Effector CD8-positive, alpha-beta T cell (primary cell): ENCODE data around the gene PAFAH2.
"Not testable (repeated sequence)": the region's sequence is repeated elsewhere in the genome, so short reads cannot be mapped to it uniquely, and the experiment has no call there.

Experiments used
- DNase-seq: peaks from one replicate; lab custom pipeline; 2025; lab: John Stamatoyannopoulos, UW

The PAFAH2 gene

DNA sequence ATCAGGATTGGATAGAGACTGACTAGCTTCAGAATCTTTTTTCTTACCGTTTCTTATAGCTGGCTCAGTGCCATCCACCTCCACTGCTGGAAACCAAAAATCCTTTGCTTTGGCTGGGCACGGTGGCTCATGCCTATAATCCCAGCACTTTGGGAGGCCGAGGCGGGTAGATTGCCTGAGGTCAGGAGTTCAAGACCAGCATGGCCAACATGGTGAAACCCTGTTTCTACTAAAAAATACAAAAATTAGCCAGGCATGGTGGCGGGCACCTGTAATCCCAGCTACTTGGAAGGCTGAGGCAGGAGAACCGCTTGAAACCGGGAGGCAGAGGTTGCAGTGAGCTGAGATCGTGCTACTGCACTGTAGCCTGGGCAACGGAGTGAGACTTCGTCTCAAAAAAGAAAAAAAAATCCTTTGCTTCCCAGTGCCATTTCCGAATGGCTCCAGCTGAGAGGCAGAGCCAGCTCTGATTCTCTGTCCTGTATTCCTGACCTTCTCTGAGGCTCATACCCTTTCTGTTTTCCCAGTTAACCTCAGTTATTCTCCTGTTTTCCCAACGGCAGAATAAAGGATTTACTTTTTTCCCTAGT lies 65.0 kb downstream of the PAFAH2 start:
- DNase-seq = not testable (repeated sequence)

DNA sequence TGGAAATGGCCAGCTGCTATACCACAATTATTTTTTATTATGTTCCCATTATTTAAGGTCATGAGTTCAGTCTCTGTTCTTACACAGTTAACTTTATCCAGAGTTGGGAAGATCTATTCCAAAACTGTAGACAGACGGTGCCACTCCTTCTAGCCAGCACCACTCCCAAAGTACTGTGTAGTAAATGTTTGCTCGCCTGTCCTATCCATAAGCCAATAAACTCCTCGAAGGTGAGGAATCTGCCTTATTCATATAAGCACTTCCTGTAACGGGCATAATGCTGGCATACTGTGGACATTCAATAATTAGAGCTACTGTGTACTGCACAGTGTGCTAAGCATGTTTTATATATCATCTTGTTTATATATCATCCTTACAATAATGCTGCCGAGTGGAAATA lies 65.5 kb downstream of the PAFAH2 start:
- DNase-seq = no peak

DNA sequence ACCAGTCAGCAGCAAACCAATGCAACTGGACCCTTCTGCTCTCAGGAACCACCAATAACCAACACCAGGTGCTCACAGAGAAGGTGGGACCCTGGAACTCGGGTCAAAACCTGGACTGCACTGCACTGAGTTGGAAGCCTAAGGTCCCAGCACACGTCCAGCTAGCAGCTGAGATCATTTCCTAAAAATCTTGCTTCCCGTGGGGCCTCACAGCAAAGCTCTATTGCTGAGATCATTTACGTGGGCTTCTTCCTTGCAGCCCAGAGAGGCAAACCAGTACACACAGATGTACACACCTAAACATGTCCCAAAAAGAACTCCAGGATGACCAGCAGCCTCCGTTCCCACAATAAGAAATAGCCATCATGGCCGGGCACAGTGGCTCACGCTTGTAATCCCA lies 68.8 kb downstream of the PAFAH2 start:
- DNase-seq = no peak

DNA sequence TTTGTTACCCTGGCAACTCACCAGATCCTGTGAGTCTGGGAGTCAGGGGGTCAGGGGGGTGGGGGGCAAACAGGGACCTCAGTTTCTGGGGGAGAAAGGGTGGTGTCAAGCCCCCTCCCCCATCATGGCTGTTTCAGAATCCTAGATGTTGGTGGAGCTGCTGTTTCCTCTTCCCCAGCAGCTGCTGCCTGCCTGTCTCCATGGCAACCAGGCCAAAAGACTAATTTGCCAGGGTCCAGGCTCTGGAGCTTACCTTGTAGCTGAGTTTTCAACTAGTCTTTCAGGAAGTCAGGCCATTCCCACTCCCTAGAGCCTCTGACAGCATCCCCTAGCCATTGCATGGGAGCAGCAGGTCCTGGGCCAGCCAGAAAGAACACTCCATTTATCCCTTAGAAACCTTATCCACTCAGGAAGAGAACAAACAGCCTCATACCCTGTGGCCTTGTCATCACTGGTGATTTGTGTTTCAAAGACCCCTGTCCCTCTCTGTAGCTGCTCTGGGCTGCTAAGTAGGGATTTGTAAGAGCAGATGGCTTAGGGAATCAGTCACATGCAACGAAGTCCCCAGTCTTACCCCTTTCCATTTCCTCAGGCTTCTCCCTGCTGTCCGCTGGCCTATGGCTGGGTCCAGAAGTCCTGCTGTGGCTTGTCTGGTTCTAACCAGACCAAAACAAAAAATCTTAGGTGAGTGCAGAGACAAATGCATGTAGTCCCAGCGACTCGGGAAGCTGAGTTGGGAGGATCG lies 70.2 kb downstream of the PAFAH2 start:
- no peak for DNase-seq

DNA sequence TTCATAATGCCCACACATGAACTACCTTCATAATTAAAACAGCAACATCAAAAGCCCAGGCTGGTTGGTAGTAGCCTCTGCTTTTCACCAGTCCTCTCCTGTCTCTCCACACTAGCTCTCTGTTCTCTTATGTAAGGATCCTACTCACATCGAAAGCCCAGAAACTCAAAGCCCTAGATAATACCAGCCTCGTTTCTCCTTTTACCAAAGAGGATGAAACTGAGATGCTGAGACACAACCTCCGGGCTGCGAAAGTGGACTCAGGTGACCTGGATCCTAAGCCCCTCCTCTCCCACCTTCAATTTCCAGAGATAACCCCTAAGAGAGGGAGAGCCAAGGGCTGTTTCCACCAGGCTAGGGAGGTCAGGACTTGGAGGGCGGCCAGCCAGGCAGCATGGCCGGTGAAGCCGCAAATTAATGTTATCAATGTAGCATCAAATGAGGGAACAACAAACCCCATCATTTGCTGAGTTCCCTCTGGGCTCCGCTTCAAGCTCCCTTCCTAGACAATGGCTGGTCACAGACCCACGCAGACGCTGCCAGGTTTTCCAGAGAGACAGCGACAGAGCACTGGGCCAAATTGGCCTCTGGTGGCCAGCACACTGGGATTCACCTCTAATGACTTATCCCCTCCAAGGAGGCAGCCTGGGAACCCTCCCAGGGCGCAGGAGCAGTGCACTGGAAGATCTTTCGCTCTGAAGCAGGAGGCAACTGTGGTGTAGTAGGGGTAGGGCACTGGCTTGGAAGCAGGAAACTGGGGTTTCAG lies 70.9 kb downstream of the PAFAH2 start:
- DNase-seq = no peak

DNA sequence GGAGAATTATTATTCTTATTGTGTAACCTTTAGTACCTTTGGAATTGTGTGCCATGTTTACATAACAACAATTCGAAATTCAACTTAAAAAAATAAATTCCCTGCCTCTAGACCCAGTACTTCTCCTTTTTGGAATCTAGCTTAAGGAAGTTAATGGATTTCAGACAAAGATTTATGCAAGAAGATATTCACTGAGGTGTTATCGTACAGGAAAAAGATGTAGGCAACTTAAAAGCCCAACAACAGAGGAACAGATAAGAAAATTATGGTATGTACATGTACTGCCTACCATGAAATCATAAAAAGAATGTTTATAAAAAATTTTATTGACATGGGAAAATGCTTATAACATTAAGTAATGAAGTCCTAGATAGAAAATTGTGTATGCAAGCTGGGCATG lies 73.4 kb downstream of the PAFAH2 start:
- DNase-seq = no peak

DNA sequence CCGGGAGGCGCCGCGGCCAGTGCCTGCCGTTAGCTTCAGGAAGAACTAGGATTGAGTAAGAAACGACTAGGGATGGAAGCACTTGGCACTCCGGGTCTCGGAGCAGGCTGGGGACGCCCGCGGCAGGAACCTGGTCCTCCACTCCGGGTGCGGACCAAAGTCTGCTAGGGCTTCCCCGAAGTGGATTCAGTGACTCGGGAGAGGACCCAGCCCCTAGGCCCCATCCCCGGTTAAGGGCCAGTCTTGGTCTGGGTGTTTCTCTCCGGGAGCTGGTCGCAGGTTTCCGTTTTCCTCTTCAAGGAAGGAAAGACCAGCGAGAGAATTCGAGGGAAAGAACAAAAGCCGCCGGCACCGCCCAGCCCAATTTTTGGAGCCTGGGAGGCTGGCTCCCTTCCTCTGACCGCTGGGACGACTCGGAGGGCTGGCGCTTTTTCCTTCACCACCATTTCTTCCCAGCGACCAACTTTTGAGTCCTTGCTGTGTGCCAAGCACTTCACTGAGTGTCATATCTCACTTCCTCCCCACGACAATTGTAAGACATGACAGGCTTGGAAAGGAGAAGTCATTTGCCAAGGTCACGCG lies 74.8 kb downstream of the PAFAH2 start:
- no peak for DNase-seq

DNA sequence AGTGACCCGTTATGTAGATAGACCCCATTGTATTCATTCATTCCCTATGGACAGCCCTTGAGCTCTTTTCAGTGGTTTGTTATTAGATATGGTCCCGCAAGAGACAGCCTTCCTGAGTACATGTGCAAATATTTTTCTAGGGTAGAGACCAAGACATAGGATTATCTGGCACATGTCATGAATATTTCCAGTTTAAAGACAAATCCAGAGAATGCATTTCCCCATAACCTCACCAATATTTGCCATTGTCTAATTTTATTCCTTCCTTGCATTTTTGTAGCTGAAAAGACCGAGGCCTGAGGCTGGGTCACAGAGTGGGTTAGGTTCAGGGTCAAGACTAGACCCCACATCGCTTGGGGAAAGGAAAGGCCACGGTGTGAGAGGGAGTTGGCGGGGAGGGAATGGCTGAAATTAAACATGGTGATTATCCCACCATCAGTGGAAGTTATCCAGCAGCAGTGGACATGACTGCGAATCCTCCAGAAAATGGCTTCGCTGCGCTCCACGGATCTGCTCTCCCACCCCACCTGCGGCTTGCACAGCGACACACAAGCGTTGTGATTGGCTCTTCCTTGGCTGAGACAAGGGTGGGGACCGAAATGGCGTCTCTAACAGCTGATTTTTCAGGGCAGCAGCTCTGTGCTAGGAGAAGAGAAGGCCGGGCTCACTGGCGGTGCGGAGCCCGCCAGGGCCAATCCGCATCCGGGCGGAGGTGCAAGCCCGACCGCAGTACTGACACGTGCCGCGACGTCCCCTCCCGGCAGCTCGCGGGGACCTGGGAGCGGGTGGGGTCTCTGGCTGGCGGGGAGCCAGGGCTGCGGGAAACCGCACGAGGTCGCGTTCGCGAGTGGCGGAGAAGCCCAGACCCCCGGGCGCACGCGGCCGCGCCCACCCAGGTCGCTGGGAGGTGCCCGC lies 75.5 kb downstream of the PAFAH2 start:
- DNase-seq = peak; percentile 21

DNA sequence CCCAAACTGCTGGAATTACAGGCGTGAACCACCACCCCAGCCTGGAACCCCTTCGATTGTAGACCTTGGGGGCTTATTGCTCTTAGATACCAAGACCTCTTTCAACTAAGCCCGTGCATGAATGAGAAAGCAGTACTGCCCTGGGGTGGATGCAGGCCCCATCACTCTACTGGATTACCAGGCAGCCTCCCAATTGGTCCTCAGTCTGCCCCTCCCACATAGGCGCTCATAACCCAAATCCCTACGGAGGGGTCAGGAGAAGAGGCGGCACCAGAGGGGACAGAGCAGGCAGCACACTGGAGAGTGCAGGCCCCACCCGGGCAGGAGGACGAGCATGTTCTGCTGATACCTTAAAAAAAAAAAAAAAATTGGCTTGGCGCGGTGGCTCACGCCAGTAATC lies 79.2 kb downstream of the PAFAH2 start:
- DNase-seq = no peak

DNA sequence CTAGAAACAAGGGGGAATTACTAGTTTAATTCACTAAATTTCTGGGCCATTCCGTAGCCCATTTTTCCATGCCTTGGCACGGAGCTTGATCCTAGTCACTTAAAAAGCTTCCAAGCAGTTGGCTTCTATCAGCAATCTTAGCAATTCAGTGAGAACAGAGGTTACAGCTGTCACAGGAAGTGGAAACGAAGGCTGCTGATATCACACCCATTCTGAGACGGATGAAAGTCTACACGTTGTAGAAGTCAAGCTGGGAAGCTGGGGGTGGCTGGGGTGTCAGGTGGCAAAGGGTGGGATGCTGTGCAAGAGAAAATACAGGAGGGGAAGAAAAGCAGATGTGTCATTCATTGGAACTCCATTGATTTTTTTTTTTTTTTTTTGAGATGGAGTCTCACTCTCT lies 79.9 kb downstream of the PAFAH2 start:
- no peak for DNase-seq

DNA sequence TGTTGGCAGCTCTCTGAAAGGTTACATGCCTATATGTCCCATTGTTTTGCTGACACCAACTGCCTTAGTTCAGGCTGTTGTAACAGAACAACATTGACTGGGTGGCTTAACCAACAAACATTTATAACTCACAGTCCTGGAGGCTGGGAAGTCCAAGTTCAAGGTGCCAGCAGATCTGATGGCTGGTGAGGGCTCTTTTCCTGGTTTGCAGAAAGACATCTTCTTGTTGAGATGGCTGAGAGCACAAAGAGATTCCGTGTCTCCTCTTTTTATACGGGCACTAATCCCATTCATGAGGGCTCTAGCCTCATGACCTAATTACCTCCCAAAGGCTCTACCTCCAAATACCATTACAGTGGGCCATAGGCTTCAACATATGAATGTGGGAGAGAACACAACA lies 81.4 kb downstream of the PAFAH2 start:
- DNase-seq = no peak

DNA sequence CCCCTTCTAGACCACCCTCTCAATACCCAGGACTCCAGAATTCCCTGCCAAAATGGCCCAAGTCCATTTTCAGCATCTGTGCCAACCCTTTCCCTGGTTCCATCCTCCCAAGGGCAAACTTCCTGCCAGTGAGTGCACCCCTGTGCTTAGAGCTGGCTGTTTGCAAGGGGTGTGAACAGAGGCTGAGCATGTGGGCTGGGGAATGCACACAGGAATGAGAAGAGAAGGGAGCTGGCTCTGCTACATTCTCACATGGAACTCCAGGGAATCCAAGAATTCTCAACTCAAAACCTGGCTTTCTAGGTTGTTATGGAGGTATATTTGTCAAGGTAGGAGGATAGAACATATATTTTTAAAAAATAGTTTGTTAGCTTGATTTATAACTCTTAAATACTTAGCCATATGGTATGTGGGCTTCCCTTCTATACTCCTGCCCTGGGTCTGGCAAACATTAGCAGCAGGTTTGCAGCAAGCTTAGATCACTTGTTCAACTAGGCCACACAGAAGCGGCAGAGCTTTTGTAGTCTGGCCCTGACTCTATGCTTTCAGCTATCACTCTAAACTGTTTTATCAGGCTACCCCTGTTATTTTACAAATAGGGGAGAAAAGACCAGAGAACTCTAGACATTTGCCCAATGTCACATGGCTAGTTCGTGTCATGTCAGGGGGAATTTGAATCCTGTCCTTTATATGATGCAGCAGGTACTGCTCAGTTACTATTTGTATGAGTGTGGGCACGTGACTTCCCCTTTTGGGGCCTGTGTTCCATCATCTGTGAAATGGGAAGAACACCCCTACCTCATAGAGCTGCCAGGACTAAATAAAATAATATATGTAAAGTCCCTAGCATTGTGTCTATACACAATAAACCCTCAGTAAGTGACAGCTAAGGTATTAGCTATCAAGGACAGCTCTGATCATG lies 83.5 kb downstream of the PAFAH2 start:
- DNase-seq = no peak

DNA sequence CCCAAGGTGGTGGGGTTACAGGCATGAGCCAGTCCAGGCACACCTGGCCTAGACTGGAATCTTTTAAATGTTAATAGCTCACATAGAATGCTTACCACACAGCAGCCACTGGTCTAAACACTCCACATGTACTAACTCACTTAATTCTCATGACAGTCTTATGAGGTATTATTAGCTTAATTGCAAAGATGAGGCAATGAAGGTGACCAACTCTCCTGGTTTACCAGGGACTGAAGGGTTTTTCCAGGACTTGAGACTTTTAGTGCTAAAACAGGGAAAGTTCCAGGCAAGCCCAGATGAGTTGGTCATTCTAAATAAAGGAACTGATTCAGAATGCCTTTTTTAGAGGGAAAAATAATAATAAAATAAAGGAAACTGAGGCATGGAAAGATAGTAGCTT lies 84.7 kb downstream of the PAFAH2 start:
- no peak for DNase-seq

DNA sequence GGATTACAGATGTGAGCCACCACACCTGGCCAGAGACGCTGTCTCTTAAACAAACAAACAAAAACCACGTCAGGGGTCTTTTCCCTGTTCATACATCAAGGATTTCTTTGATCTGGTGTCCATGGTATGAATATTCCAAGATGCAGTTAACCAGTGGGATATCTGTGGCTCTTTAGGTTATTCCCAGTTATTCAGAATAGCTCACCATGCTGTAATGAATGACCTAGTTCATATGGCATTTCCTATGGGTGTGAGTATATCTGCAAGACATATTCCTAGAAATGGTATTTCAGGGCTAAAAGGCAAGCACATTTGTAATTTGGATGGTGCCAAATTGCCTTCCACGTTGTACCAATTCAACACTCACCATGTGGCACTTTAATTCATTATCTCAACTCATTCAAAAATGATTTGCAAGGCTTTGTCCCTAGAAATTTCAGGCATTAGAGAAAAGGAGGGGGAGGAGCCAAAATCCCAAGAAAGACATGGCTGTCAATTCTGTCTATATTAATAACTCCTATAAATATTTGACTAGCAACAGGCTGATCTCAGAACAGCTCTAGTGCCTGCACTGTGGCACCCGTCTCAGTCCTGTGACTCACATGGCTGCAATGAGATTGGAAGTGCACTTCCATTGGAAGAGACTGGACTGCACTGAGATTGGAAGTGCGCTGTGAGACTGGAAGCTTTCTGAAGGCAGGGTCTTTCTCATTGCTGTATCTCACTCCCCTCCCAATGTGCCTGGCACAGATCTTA lies 85.6 kb downstream of the PAFAH2 start:
- no peak for DNase-seq

DNA sequence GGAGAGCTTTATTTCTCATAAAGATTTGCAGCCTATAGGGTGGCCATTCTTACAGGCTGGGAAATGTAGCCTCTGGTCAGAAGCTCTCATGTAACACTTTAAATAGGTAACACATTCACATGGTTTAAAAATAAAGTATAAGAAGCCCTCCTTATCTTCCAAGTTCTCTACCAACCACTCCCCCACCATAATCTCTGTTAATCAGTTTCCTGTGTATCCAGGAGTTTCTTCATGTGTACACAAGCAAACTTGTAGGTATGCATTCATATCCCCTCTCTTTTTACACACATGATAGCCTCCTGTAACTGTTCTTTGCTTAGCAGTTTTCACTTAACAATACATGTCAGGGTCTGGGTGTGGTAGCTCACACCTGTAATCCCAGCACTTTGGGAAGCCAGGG lies 86.7 kb downstream of the PAFAH2 start:
- DNase-seq = no peak
